Measurements from ENCODE around the gene SNPH. TPM values are rescaled to one million over a fixed set of nuclear protein-coding genes. Genes with fewer than 3 reads are reported as not detected.

SNPH gene
- total and polyA plus RNA-seq, 8 donors: 1.8 to 5.9 (median 2.3) TPM

DNA sequence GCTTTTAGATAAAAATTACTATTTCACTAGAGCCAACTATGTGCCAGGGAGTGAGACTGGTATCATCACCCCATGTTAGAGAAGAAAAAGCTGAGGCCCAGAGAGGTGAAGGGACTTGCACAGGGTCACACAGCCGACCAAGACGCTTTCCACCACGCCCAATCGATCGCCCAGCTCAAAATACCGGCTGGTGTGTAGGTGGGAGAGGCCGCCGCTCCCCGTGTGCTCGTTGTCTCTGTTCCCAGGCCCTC is 253 bp upstream of the SNPH start:
- ATAC-seq (no peak), DNase-seq (no peak)
- H3K27me3 ChIP-seq: peaks cover 0 to 24% of the 10 kb centered on the region in 2 donors
- intact Hi-C loops (cut with DNase I): no loop called here
- H3K9me3 ChIP-seq: no peaks in the 10 kb centered on the region
- no peaks in the 10 kb centered on the region for H3K36me3 ChIP-seq
- peaks cover 3 to 20% of the 10 kb centered on the region in 2 donors for H3K4me1 ChIP-seq
- TF ChIP-seq, protein P1, sequence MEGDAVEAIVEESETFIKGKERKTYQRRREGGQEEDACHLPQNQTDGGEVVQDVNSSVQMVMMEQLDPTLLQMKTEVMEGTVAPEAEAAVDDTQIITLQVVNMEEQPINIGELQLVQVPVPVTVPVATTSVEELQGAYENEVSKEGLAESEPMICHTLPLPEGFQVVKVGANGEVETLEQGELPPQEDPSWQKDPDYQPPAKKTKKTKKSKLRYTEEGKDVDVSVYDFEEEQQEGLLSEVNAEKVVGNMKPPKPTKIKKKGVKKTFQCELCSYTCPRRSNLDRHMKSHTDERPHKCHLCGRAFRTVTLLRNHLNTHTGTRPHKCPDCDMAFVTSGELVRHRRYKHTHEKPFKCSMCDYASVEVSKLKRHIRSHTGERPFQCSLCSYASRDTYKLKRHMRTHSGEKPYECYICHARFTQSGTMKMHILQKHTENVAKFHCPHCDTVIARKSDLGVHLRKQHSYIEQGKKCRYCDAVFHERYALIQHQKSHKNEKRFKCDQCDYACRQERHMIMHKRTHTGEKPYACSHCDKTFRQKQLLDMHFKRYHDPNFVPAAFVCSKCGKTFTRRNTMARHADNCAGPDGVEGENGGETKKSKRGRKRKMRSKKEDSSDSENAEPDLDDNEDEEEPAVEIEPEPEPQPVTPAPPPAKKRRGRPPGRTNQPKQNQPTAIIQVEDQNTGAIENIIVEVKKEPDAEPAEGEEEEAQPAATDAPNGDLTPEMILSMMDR (IDR thresholded peaks at IDR 0.05): no peak
- no peak overlapping the region for H3K27ac ChIP-seq
- peak overlapping the region; percentile 75 to 80 for H3K4me3 ChIP-seq

- Histone ChIP-seq H3K36me3 (no peaks in the 10 kb centered on the region), H3K9me3 (no peaks in the 10 kb centered on the region), H3K4me3 (peak overlapping the region in 1 of 2 donors; percentile 75), H3K27ac (no peak overlapping the region), H3K27me3 (peaks cover 0 to 20% of the 10 kb centered on the region in 2 donors), H3K4me1 (peaks cover 3 to 20% of the 10 kb centered on the region in 2 donors)
- TF ChIP-seq, protein P1 (IDR thresholded peaks at IDR 0.05): no peak
- ATAC-seq (no peak), DNase-seq (no peak)
- intact Hi-C loops (cut with DNase I): no loop called here
Measured at GRCh38 chr20:1267161-1267560, 1.1 kb downstream of the SNPH start.

- Histone ChIP-seq H3K27ac (no peak overlapping the region), H3K4me1 (peaks cover 3 to 20% of the 10 kb centered on the region in 2 donors), H3K36me3 (no peaks in the 10 kb centered on the region), H3K4me3 (no peak overlapping the region), H3K27me3 (peaks cover 0 to 20% of the 10 kb centered on the region in 2 donors), H3K9me3 (no peaks in the 10 kb centered on the region)
- TF ChIP-seq, protein P1 (IDR thresholded peaks at IDR 0.05): no peak
- no peak for ATAC-seq
- intact Hi-C loops (cut with DNase I): no loop called here
- DNase-seq: no peak
Measured at GRCh38 chr20:1267809-1268374, 1.8 kb downstream of the SNPH start.

GRCh38 chr20:1269235-1269634 is 3.1 kb downstream of the SNPH start:
- peaks cover 0 to 20% of the 10 kb centered on the region in 2 donors for H3K27me3 ChIP-seq
- H3K27ac ChIP-seq: no peak overlapping the region
- peaks cover 3 to 20% of the 10 kb centered on the region in 2 donors for H3K4me1 ChIP-seq
- intact Hi-C loops (cut with DNase I): no loop called here
- TF ChIP-seq, protein P1 (IDR thresholded peaks at IDR 0.05): no peak
- H3K36me3 ChIP-seq: no peaks in the 10 kb centered on the region
- no peaks in the 10 kb centered on the region for H3K9me3 ChIP-seq
- DNase-seq: no peak
- no peak for ATAC-seq
- no peak overlapping the region for H3K4me3 ChIP-seq

- ATAC-seq: no peak
- intact Hi-C loops (cut with DNase I): no loop called here
Measured at GRCh38 chr20:1269850-1270249, 3.8 kb downstream of the SNPH start.

More at GRCh38 chr20:1269850-1270249, 3.8 kb downstream of the SNPH start:
- Histone ChIP-seq H3K27me3 (peaks cover 0 to 20% of the 10 kb centered on the region in 2 donors), H3K4me3 (no peak overlapping the region), H3K36me3 (no peaks in the 10 kb centered on the region), H3K9me3 (no peaks in the 10 kb centered on the region), H3K27ac (no peak overlapping the region), H3K4me1 (peaks cover 3 to 20% of the 10 kb centered on the region in 2 donors)
- TF ChIP-seq, protein P1 (IDR thresholded peaks at IDR 0.05): no peak
- no peak for DNase-seq
